Activated CD4-positive, alpha-beta T cell treated with anti-CD3 and anti-CD28 coated beads for 36 hours (primary cell): ENCODE results near the gene TRPM8. TPM values are rescaled to one million over a fixed set of nuclear protein-coding genes. Genes with fewer than 3 reads are reported as not detected.

ENCODE experiments used
- ATAC-seq: fragments of 200-7000 bp; cut with Tn5 transposase; one replicate; pipeline ENCODE4 v1.10.0; 2021; ENCODE audit warnings: mild to moderate bottlenecking, moderate library complexity
- CTCF ChIA-PET: fragments of 350-600 bp; sonication (Branson Sonifier 250); formaldehyde crosslinking; loops from one replicate; lab custom pipeline; 2021; ENCODE audit warnings: antibody characterized with exemption; lab: Charles Lee
- POLR2A ChIA-PET: fragments of 350-600 bp; sonication (Branson Sonifier 250); formaldehyde crosslinking; loops from one replicate; lab custom pipeline; 2021; ENCODE audit warnings: antibody characterized with exemption, inconsistent platforms; lab: Charles Lee
- DNase-seq: peaks from one replicate; pipeline ENCODE4 v3.0.0-alpha.2; 2020
- H3K27ac Mint-ChIP-seq: one replicate; pipeline ENCODE4 v1.8.0; 2021; ENCODE audit warnings: mixed read lengths
- H3K27me3 Mint-ChIP-seq: one replicate; pipeline ENCODE4 v1.8.0; 2021; ENCODE audit warnings: mixed read lengths
- H3K36me3 Mint-ChIP-seq: one replicate; pipeline ENCODE4 v1.8.0; 2021; ENCODE audit warnings: low read depth, mixed read lengths
- H3K4me1 Mint-ChIP-seq: one replicate; pipeline ENCODE4 v1.8.0; 2021; ENCODE audit warnings: mixed read lengths
- H3K4me3 Mint-ChIP-seq: one replicate; pipeline ENCODE4 v1.8.0; 2021; ENCODE audit warnings: mild to moderate bottlenecking, moderate library complexity, mixed read lengths
- H3K9me3 Mint-ChIP-seq: one replicate; pipeline ENCODE4 v1.8.0; 2021; ENCODE audit warnings: low read depth, mixed read lengths
- intact Hi-C, 2 experiments: fragments of 100-400 bp; cut with DNase I in 1 of 2; cut with micrococcal nuclease in 1 of 2; formaldehyde crosslinking; loops; one replicate each; pipeline versions ENCODE4 v1.14.2 to v1.15.1; 2022 to 2024; cut with DNase I, micrococcal nuclease
- total RNA-seq, 2 experiments: library from RNA; stranded (reverse); gene quantifications; one replicate each; pipeline ENCODE4 v1.2.3, GENCODE V29; 2021

Gene TRPM8
- total RNA-seq, 2 experiments from 2014 or later, result not detected

DNA sequence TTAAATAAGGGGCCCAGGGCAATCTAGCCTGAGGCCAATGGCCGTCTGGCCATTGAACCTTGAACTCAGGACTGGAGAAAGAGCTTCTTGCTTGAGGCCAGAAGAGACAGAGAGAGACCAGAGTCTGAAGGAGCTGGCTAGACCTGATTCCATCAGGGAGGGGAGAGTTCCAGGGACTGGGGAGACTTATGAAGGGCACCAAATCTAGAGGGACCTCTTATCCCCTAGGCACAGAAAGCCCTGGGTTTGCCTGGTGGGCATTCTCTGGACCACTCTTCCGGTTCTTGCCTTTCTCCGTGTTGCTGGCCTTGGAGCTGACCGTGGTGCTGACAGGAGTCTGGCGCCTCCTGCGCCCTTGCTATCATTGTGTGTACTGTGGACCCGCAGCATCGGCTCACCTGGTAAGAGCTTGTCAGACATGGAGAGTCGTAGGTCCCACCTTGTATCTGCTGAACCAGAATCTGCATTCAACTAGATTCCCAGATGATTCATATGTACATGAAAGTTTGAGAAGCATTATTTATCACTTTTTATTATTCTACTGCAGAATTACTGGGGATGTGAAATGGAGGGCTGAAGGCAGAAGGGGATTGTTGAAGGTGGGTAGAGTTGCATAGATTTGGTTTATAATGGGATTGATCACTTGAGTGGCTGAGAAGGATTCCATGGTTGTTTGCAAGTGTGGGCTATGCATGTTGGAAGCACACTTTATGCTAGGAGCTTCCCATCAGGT lies 4.3 kb upstream of the TRPM8 start:
- H3K9me3 Mint-ChIP-seq, result no peaks in the 10 kb centered on the region
- ChIA-PET POLR2A (no interaction called here), CTCF (interaction anchor here (0.5 to 0.7 kb wide), 2 partner anchors 36 to 250 kb away, joined by 3 to 4 read pairs; no protein-coding TSS in a partner anchor)
- intact Hi-C loops, result no loop called here
- H3K4me1 Mint-ChIP-seq, result no peaks in the 10 kb centered on the region
- DNase-seq, result peak; percentile 55
- no peaks in the 10 kb centered on the region for H3K36me3 Mint-ChIP-seq
- H3K27me3 Mint-ChIP-seq, result peaks cover 18% of the 10 kb centered on the region
- H3K27ac Mint-ChIP-seq, result no peak overlapping the region
- ATAC-seq, result no peak
- no peak overlapping the region for H3K4me3 Mint-ChIP-seq

GRCh38 chr2:233915128-233915527 lies 2.0 kb upstream of the TRPM8 start:
- ATAC-seq (no peak), DNase-seq (no peak)
- H3K9me3 Mint-ChIP-seq, result no peaks in the 10 kb centered on the region
- H3K27me3 Mint-ChIP-seq, result peaks cover 24% of the 10 kb centered on the region
- H3K4me1 Mint-ChIP-seq, result peaks cover 5% of the 10 kb centered on the region
- CTCF ChIA-PET, result no interaction called here
- H3K4me3 Mint-ChIP-seq, result no peak overlapping the region
- H3K27ac Mint-ChIP-seq, result no peak overlapping the region
- H3K36me3 Mint-ChIP-seq, result no peaks in the 10 kb centered on the region
- POLR2A ChIA-PET, result no interaction called here
- intact Hi-C loops, result no loop called here

GRCh38 chr2:233919319-233919718 lies 2.1 kb downstream of the TRPM8 start:
- POLR2A ChIA-PET, result no interaction called here

DNA sequence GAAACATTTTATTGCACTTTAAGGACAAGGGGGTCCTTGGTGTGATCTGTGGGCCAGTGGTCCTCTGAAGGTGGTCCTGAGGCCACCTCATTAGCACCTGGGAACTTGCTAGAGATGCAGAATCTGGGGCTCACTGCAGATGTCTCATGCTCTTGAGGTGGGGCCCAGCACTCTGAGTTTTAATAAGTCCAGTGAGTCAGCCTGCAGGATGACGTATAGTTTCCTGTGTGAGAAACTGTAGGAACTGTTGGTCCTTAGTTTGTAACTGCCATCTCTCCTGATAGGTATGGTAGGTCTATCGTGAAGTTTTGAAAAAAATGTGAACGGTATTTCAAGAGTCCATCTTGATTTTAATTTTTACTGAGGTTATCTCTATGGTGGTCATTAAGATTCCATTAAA lies 2.8 kb downstream of the TRPM8 start:
- no peaks in the 10 kb centered on the region for H3K9me3 Mint-ChIP-seq
- H3K4me3 Mint-ChIP-seq, result no peak overlapping the region
- peaks cover 18% of the 10 kb centered on the region for H3K27me3 Mint-ChIP-seq
- peak; percentile 29 for DNase-seq
- no peaks in the 10 kb centered on the region for H3K36me3 Mint-ChIP-seq
- intact Hi-C loops, result no loop called here
- peak; percentile 75 for ATAC-seq
- peaks cover 5% of the 10 kb centered on the region for H3K4me1 Mint-ChIP-seq
- ChIA-PET CTCF (no interaction called here), POLR2A (no interaction called here)
- no peak overlapping the region for H3K27ac Mint-ChIP-seq

More at GRCh38 chr2:233919319-233919718, 2.1 kb downstream of the TRPM8 start:
- DNase-seq (no peak), ATAC-seq (no peak)
- Mint-ChIP-seq H3K9me3 (no peaks in the 10 kb centered on the region), H3K27me3 (peaks cover 18% of the 10 kb centered on the region), H3K36me3 (no peaks in the 10 kb centered on the region), H3K4me1 (peaks cover 5% of the 10 kb centered on the region), H3K27ac (no peak overlapping the region), H3K4me3 (no peak overlapping the region)
- CTCF ChIA-PET, result no interaction called here
- intact Hi-C loops, result no loop called here

DNA sequence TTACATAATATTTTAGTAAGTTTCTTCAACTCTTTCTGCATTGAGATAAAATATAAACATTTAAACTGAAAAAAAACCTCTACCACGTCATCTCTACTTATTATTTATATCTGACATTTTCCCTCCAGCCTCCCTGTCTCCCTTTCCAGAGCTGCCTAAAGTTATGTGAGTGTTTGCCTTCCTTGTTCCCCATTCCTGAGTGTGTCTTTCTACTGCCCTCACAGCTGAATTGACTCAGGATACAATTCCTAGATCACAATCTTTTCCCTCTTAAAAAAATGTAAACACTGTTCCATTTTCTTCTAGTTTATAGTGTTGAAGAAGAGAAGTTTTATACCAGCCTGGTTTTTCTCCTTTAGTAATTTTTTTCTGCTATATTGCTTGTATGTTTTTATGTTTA lies 5.3 kb downstream of the TRPM8 start:
- CTCF ChIA-PET, result interaction anchor here (0.7 to 0.9 kb wide), 2 partner anchors 8 to 17 kb away, joined by 3 read pairs; no protein-coding TSS in a partner anchor
- no peaks in the 10 kb centered on the region for H3K9me3 Mint-ChIP-seq
- H3K27me3 Mint-ChIP-seq, result peaks cover 16% of the 10 kb centered on the region
- peaks cover 5% of the 10 kb centered on the region for H3K4me1 Mint-ChIP-seq
- H3K27ac Mint-ChIP-seq, result no peak overlapping the region
- H3K36me3 Mint-ChIP-seq, result no peaks in the 10 kb centered on the region
- no peak for DNase-seq
- POLR2A ChIA-PET, result no interaction called here
- ATAC-seq, result no peak
- no peak overlapping the region for H3K4me3 Mint-ChIP-seq
- intact Hi-C loops, result no loop called here

GRCh38 chr2:233925402-233925801 lies 8.2 kb downstream of the TRPM8 start:
- Mint-ChIP-seq H3K27ac (no peak overlapping the region), H3K9me3 (no peaks in the 10 kb centered on the region), H3K4me3 (no peak overlapping the region), H3K36me3 (no peaks in the 10 kb centered on the region), H3K27me3 (peaks cover 16% of the 10 kb centered on the region), H3K4me1 (peaks cover 4% of the 10 kb centered on the region)
- ATAC-seq (no peak), DNase-seq (no peak)
- intact Hi-C loops, result no loop called here
- CTCF ChIA-PET, result no interaction called here
- POLR2A ChIA-PET, result interaction anchor here (0.6 kb wide), 1 partner anchor 81 kb away, joined by 3 read pairs; no protein-coding TSS in a partner anchor

GRCh38 chr2:233926806-233927205 lies 9.6 kb downstream of the TRPM8 start:
- no peaks in the 10 kb centered on the region for H3K36me3 Mint-ChIP-seq
- ATAC-seq (no peak), DNase-seq (no peak)
- H3K9me3 Mint-ChIP-seq, result no peaks in the 10 kb centered on the region
- H3K4me1 Mint-ChIP-seq, result peaks cover 4% of the 10 kb centered on the region
- no peak overlapping the region for H3K4me3 Mint-ChIP-seq
- intact Hi-C loops, result no loop called here
- H3K27me3 Mint-ChIP-seq, result peaks cover 24% of the 10 kb centered on the region
- ChIA-PET CTCF (no interaction called here), POLR2A (no interaction called here)
- H3K27ac Mint-ChIP-seq, result no peak overlapping the region

- DNase-seq (peak; percentile 66), ATAC-seq (no peak)
- H3K4me3 Mint-ChIP-seq, result no peak overlapping the region
- intact Hi-C loops, result no loop called here
- H3K36me3 Mint-ChIP-seq, result no peaks in the 10 kb centered on the region
- ChIA-PET POLR2A (no interaction called here), CTCF (interaction anchor here (0.6 to 0.7 kb wide), 3 partner anchors 11 to 236 kb away, joined by 3 to 7 read pairs (median 4); partner anchors contain the start of genes TRPM8 and UGT1A6)
- peaks cover 4% of the 10 kb centered on the region for H3K4me1 Mint-ChIP-seq
- no peaks in the 10 kb centered on the region for H3K9me3 Mint-ChIP-seq
- H3K27ac Mint-ChIP-seq, result no peak overlapping the region
- peaks cover 26% of the 10 kb centered on the region for H3K27me3 Mint-ChIP-seq
Observed at GRCh38 chr2:233928594-233929351, 11.6 kb downstream of the TRPM8 start.

DNA sequence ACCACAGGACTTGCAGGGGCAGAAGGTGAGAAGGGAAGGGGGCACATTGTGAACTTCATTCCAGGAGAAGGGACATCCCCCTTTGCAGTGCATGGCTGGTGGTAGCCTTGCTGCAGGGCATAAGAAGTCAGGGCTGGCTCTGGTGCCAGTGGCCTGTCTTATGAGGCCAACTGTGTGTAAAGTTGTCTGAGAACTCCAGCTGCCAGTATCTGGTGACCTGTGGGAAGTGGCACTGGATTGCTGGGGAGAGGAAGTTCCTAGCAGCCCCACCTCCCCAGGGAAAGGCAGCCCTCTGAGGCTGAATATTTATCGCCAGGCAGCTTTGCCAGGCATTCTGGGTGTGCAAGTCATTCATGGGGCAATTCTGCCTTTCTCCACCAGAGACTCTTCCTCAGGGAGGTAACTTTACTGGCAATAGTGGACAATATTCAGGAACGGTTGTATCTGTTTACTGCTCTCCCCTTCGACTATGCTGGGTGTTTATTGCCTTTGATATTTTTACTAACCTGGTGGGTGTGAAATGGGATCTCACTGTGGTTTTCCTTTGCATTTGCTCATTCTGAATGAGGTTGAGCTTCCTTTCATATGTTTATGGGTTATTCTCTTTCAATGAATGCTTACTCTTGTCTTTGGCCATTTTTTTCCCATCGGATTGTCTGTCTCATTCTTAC lies 12.3 kb downstream of the TRPM8 start:
- H3K4me1 Mint-ChIP-seq, result peaks cover 4% of the 10 kb centered on the region
- no peaks in the 10 kb centered on the region for H3K9me3 Mint-ChIP-seq
- no peak overlapping the region for H3K4me3 Mint-ChIP-seq
- no peak overlapping the region for H3K27ac Mint-ChIP-seq
- H3K36me3 Mint-ChIP-seq, result no peaks in the 10 kb centered on the region
- POLR2A ChIA-PET, result no interaction called here
- CTCF ChIA-PET, result interaction anchor here (0.7 to 1.0 kb wide), 4 partner anchors 20 to 616 kb away, joined by 3 to 4 read pairs (median 4); partner anchors contain the start of gene UGT1A6
- intact Hi-C loops, result no loop called here
- ATAC-seq, result no peak
- H3K27me3 Mint-ChIP-seq, result peaks cover 23% of the 10 kb centered on the region
- no peak for DNase-seq

DNA sequence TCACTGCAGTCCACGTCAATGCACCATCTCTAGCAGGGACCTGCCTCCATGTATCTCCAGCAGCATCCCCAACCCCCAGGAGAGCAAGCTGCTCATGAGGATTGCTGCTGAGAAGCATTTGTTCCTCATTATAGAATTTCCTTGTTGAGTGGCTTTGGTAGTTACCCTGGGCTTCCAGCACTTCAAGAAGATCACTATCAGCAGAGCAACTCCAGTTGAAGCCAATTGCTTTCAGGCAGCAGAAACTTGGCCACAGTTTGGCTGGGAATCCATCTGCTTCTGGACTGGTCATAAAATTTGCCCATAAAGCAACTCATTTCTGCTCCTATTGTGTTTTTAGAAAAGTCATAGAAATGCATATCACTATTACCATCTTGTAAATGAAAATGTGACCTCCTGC lies 17.4 kb downstream of the TRPM8 start:
- H3K36me3 Mint-ChIP-seq, result no peaks in the 10 kb centered on the region
- ATAC-seq, result no peak
- H3K27ac Mint-ChIP-seq, result no peak overlapping the region
- no peak overlapping the region for H3K4me3 Mint-ChIP-seq
- no peak for DNase-seq
- POLR2A ChIA-PET, result no interaction called here
- intact Hi-C loops, result no loop called here
- CTCF ChIA-PET, result no interaction called here
- H3K4me1 Mint-ChIP-seq, result peaks cover 6% of the 10 kb centered on the region
- peaks cover 42% of the 10 kb centered on the region for H3K27me3 Mint-ChIP-seq
- no peaks in the 10 kb centered on the region for H3K9me3 Mint-ChIP-seq

DNA sequence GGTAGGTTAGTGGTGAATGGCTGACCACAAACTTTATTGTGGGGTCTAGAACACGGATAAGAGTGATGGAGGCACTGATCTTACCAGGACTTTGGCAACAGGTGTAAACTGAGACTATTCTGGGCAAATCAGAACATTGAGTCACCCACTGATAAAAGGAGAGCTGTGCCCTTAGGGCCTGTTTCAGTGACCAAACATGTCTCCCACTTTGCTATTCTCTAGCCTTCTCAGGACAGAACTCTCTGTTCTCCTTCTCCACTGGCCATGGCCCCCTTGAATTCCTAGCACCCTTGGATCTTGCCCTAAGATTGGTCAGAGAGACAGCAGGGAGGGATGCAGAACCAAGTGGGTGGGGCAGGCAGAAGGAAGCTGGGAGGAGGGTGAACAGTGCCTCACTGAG lies 18.3 kb downstream of the TRPM8 start:
- intact Hi-C loops, result no loop called here
- H3K4me1 Mint-ChIP-seq, result peaks cover 6% of the 10 kb centered on the region
- no peak overlapping the region for H3K27ac Mint-ChIP-seq
- H3K27me3 Mint-ChIP-seq, result peaks cover 43% of the 10 kb centered on the region
- H3K4me3 Mint-ChIP-seq, result no peak overlapping the region
- DNase-seq (no peak), ATAC-seq (no peak)
- CTCF ChIA-PET, result no interaction called here
- no peaks in the 10 kb centered on the region for H3K9me3 Mint-ChIP-seq
- H3K36me3 Mint-ChIP-seq, result no peaks in the 10 kb centered on the region
- POLR2A ChIA-PET, result no interaction called here
